ENCODE data around the gene RPGRIP1. TPM values are rescaled to one million over a fixed set of nuclear protein-coding genes. Genes with fewer than 3 reads are reported as not detected.

The RPGRIP1 gene
- total RNA-seq, 1 experiment from 2014 or later, result 0.50 TPM

DNA sequence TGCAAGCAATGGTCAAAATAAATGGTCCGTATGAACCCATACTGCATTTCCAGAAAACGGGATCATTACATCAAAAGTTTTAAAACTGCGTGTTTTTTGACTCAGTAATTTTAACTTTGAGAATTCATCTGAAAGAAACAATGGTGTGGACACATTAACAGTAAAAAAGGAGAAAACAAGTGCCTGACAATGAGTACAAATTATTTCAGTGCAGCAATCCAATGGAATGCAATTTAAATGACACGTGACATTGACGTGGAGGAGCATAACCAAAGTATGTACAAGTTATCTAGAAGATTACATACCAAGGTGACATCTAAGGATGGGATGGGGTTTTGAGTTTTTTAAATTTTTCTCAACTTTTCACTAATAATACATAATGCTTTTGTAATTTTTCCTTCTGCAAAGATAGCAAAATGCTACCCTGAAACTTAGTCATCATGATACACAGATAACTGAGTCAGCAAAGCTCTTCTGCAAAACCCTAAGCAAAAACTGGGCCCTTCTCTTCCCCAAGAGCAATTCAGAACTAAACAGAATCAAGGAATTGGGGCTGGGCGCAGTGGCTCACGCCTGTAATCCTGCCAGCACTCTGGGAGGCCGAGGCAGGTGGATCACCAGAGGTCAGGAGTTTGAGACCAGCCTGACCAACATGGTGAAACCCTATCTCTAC is 31.0 kb upstream of the RPGRIP1 start (continued):
- TF ChIP-seq, protein P1, sequence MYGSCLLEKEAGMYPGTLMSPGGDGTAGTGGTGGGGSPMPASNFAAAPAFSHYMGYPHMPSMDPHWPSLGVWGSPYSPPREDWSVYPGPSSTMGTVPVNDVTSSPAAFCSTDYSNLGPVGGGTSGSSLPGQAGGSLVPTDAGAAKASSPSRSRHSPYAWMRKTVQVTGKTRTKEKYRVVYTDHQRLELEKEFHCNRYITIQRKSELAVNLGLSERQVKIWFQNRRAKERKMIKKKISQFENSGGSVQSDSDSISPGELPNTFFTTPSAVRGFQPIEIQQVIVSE (CRISPR knock-in tag; IDR thresholded peaks at IDR 0.05; ENCODE audit: borderline replicate concordance), result no peak

DNA sequence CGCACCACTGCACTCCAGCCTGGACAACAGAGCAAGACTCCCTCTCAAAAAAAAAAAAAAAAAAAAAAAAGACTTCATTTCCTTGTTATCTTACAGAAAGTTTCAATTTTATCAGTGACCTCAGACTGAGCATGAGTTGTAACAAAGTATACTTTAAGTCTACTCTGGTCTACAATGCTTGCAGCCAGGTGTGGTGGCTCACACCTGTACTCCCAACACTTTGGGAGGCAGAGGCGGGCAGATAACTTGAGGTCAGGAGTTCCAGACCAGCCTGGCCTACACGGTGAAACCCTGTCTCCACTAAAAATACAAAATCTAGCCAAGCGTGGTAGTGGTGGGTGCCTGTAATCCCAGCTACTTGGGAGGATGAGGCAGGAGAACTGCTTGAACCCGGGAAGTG is 28.7 kb upstream of the RPGRIP1 start:
- no peak for TF ChIP-seq CTCF (IDR thresholded peaks at IDR 0.05)
- peaks cover 82% of the 10 kb centered on the region for H3K36me3 Mint-ChIP-seq
- H3K27me3 Mint-ChIP-seq (ENCODE audit: low read depth), result no peaks in the 10 kb centered on the region
- CTCF ChIA-PET, result no interaction called here
- POLR2A ChIA-PET, result no interaction called here
- ATAC-seq, result no peak
- no peak overlapping the region for H3K4me3 Mint-ChIP-seq
- H3K9me3 Mint-ChIP-seq, result no peaks in the 10 kb centered on the region
- peaks cover 40% of the 10 kb centered on the region for H3K4me1 Mint-ChIP-seq
- no peak for DNase-seq (ENCODE audit: low spot score)
- H3K27ac Mint-ChIP-seq, result no peak overlapping the region

- H3K9me3 Mint-ChIP-seq, result no peaks in the 10 kb centered on the region
- no peaks in the 10 kb centered on the region for H3K27me3 Mint-ChIP-seq (ENCODE audit: low read depth)
- no peak for DNase-seq (ENCODE audit: low spot score)
- ChIA-PET POLR2A (no interaction called here), CTCF (no interaction called here)
- peaks cover 37% of the 10 kb centered on the region for H3K4me1 Mint-ChIP-seq
- peaks cover 82% of the 10 kb centered on the region for H3K36me3 Mint-ChIP-seq
- TF ChIP-seq ESRRA (CRISPR knock-in tag; IDR thresholded peaks at IDR 0.05; ENCODE audit: borderline replicate concordance), result no peak
- no peak for TF ChIP-seq TEAD1 (CRISPR knock-in tag; IDR thresholded peaks at IDR 0.05)
- TF ChIP-seq, protein P2, sequence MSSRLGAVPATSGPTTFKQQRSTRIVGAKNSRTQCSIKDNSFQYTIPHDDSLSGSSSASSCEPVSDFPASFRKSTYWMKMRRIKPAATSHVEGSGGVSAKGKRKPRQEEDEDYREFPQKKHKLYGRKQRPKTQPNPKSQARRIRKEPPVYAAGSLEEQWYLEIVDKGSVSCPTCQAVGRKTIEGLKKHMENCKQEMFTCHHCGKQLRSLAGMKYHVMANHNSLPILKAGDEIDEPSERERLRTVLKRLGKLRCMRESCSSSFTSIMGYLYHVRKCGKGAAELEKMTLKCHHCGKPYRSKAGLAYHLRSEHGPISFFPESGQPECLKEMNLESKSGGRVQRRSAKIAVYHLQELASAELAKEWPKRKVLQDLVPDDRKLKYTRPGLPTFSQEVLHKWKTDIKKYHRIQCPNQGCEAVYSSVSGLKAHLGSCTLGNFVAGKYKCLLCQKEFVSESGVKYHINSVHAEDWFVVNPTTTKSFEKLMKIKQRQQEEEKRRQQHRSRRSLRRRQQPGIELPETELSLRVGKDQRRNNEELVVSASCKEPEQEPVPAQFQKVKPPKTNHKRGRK (CRISPR knock-in tag; IDR thresholded peaks at IDR 0.05; ENCODE audit: borderline replicate concordance), result no peak
- no peak for TF ChIP-seq NFYB (CRISPR knock-in tag; conservative IDR thresholded peaks at IDR 0.05; ENCODE audit: low read depth)
- TF ChIP-seq, protein P3, sequence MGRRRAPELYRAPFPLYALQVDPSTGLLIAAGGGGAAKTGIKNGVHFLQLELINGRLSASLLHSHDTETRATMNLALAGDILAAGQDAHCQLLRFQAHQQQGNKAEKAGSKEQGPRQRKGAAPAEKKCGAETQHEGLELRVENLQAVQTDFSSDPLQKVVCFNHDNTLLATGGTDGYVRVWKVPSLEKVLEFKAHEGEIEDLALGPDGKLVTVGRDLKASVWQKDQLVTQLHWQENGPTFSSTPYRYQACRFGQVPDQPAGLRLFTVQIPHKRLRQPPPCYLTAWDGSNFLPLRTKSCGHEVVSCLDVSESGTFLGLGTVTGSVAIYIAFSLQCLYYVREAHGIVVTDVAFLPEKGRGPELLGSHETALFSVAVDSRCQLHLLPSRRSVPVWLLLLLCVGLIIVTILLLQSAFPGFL (CRISPR knock-in tag; IDR thresholded peaks at IDR 0.05; ENCODE audit: borderline replicate concordance), result no peak
- no peak for TF ChIP-seq SMAD4 (CRISPR knock-in tag; IDR thresholded peaks at IDR 0.05)
- TF ChIP-seq, protein P4, sequence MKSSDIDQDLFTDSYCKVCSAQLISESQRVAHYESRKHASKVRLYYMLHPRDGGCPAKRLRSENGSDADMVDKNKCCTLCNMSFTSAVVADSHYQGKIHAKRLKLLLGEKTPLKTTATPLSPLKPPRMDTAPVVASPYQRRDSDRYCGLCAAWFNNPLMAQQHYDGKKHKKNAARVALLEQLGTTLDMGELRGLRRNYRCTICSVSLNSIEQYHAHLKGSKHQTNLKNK (CRISPR knock-in tag; IDR thresholded peaks at IDR 0.05), result no peak
- TF ChIP-seq USF2 (CRISPR knock-in tag; IDR thresholded peaks at IDR 0.05), result no peak
- TF ChIP-seq SP1 (CRISPR knock-in tag; conservative IDR thresholded peaks at IDR 0.05), result no peak
- TF ChIP-seq NR3C1 (CRISPR knock-in tag; conservative IDR thresholded peaks at IDR 0.05; ENCODE audit: low read depth), result no peak
- TF ChIP-seq IRF2 (CRISPR knock-in tag; IDR thresholded peaks at IDR 0.05; ENCODE audit: borderline replicate concordance, low read depth), result no peak
- TF ChIP-seq MLX (CRISPR knock-in tag; IDR thresholded peaks at IDR 0.05), result no peak
- no peak for TF ChIP-seq ZNF263 (CRISPR knock-in tag; IDR thresholded peaks at IDR 0.05; ENCODE audit: low read depth)
- no peak for TF ChIP-seq ZNF532 (CRISPR knock-in tag; IDR thresholded peaks at IDR 0.05; ENCODE audit: borderline replicate concordance)
- TF ChIP-seq RELA (CRISPR knock-in tag; IDR thresholded peaks at IDR 0.05; ENCODE audit: borderline replicate concordance), result no peak
- TF ChIP-seq NFATC4 (CRISPR knock-in tag; IDR thresholded peaks at IDR 0.05), result no peak
- TF ChIP-seq SOX15 (CRISPR knock-in tag; IDR thresholded peaks at IDR 0.05), result no peak
- TF ChIP-seq ZSCAN18 (CRISPR knock-in tag; IDR thresholded peaks at IDR 0.05), result no peak
- no peak for ATAC-seq
- no peak overlapping the region for H3K4me3 Mint-ChIP-seq
- peak overlapping the region; percentile 60 for H3K27ac Mint-ChIP-seq
These were observed 27.7 kb upstream of the RPGRIP1 start for GRCh38 chr14:21252149-21252548.

All from WTC11 (cell line).